Thymus (tissue), 11 donors: Measurements from ENCODE around the gene ZNF292. TPM values are rescaled to one million over a fixed set of nuclear protein-coding genes. Genes with fewer than 3 reads are reported as not detected.
"Not testable (repeated sequence)": the region's sequence is repeated elsewhere in the genome, so short reads cannot be mapped to it uniquely, and the experiment has no call there.

Experiments used
- DNase-seq, 9 donors: peaks; one replicate each; pipeline ENCODE4 v3.0.0-alpha.2; 2013; ENCODE audit warnings: low spot score in 9 of 9, low read depth in 6 of 9, missing footprints in 1 of 9
- H3K27ac ChIP-seq, 2 donors: one replicate each; pipeline ENCODE4 v1.5.1; 2013; ENCODE audit warnings: control low read depth in 1 of 2, low read depth in 1 of 2, low read length in 1 of 2, mild to moderate bottlenecking in 1 of 2, moderate library complexity in 1 of 2
- H3K27me3 ChIP-seq, 2 donors: one replicate each; pipeline ENCODE4 v1.5.1; 2013; ENCODE audit warnings: low read length in 1 of 2; ENCODE audit not compliant: control insufficient read depth in 2 of 2, insufficient read depth in 1 of 2
- H3K36me3 ChIP-seq, 2 donors: one replicate each; pipeline ENCODE4 v1.5.1; 2013; ENCODE audit warnings: low read length in 1 of 2, mild to moderate bottlenecking in 1 of 2, moderate library complexity in 1 of 2; ENCODE audit not compliant: control insufficient read depth in 2 of 2, insufficient read depth in 2 of 2
- H3K4me1 ChIP-seq, 2 donors: one replicate each; pipeline ENCODE4 v1.5.1; 2013; ENCODE audit warnings: low read length in 2 of 2; ENCODE audit not compliant: control insufficient read depth in 2 of 2, insufficient read depth in 2 of 2
- H3K4me3 ChIP-seq, 2 donors: one replicate each; pipeline ENCODE4 v1.5.1; 2013; ENCODE audit warnings: low read length in 2 of 2, control low read depth in 1 of 2, mild to moderate bottlenecking in 1 of 2
- H3K9me3 ChIP-seq, 2 donors: one replicate each; pipeline ENCODE4 v1.5.1; 2013; ENCODE audit warnings: low read length in 1 of 2, mild to moderate bottlenecking in 1 of 2; ENCODE audit not compliant: control insufficient read depth in 2 of 2, insufficient read depth in 1 of 2
- WGBS: extraction: QIAGEN DNeasy Blood & Tissue Kit; methylation state at CpG from one replicate; pipeline ENCODE4 v1.1.7; 2013; 5-methylcytosine and 5-hydroxymethylcytosine counted together
- polyA plus RNA-seq: library from polyadenylated mRNA; stranded (reverse); fragments of 200-250 nt; gene quantifications from one replicate; pipeline ENCODE4 v1.2.3, GENCODE V29; 2013
- total RNA-seq: library from RNA; stranded (reverse); fragments of 120-200 nt; gene quantifications from one replicate; pipeline ENCODE4 v1.2.4, GENCODE V29; 2013
- donor health status: healthy.

The ZNF292 gene
- total and polyA plus RNA-seq, 2 donors: 10.9 to 33.1 TPM

DNA sequence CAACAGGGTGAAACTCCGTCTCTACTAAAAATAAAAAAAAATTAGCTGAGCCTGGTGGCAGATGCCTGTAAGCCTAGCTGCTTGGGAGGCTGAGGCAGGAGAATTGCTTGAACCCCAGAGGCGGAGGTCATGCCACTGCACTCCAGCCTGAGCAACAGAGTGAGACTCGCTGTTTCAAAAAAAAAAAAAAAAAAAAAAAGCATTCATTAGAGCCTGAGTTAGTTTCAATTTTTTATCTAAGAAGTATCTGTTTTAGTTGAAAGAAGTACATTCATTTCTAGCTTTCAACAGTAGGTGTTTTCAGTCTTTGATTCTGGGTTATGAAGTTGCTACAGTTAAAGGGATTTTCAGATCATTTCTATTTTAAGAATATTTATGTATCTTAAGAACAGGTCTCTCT, 42.2 kb downstream of the ZNF292 start:
- H3K27me3 ChIP-seq: no peaks in the 10 kb centered on the region
- H3K9me3 ChIP-seq: no peaks in the 10 kb centered on the region
- H3K27ac ChIP-seq: no peak overlapping the region
- WGBS: 94% methylated on average over 3 of the region's 3 CpGs
- no peaks in the 10 kb centered on the region for H3K36me3 ChIP-seq
- no peaks in the 10 kb centered on the region for H3K4me1 ChIP-seq
- H3K4me3 ChIP-seq: no peak overlapping the region
- DNase-seq: no peak

DNA sequence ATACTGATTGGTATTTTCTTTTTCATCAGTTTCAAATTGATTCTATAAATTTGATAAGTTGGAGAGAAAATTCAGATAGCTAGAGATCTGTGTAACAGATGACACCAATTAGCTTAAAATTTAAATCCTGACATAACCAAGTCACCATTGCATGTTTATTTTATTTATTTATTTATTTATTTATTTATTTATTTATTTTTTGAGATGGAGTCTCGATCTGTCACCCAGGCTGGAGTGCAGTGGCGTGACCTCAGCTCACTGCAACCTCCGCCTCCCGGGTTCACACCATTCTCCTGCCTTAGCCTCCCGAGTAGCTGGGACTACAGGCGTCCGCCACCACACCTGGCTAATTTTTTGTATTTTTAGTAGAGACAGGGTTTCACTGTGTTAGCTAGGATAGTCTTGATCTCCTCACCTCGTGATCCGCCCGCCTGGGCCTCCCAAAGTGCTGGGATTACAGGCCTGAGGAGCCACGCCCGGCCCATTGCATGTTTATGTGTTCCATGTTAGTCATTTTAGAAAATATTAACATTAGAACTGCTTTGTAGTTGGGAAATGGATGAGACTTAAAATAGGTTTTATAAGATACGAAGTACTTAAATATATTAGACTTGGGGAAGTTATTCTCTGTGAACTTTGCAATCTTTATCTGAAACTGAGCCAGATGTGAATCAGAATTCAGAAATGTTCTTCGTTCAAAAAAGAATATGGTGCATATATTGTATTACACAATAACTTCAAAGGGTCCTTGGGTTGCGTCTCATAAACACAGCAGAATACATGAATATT, 42.9 kb downstream of the ZNF292 start:
- H3K27ac ChIP-seq, DNase-seq, H3K27me3 ChIP-seq, H3K9me3 ChIP-seq, H3K36me3 ChIP-seq, H3K4me3 ChIP-seq, H3K4me1 ChIP-seq: not testable (repeated sequence)
- 97% methylated on average over 15 of the region's 15 CpGs for WGBS

DNA sequence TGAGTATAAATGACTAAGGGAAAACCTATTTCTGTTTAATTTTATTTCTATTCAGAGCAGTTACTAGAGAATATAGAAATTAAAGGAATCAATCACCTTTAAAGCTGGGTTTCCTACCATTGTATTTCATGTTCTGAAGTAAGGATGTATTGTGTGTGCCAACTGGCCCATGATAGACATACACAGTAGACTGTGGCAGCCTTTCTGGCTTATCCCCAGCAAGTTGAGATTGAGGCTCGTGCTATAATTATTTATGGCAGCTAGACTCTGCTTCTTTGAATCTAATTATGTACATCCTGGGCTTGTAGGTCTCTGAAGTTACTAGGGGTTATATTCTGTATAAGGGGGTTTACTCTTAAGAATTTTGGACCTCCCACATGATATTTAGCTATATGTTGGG, 44.4 kb downstream of the ZNF292 start:
- WGBS: 95% methylated on average over 1 of the region's 1 CpG

GRCh38 chr6:87200469-87201175, 45.3 kb downstream of the ZNF292 start:
- Histone ChIP-seq H3K9me3 (no peaks in the 10 kb centered on the region), H3K27ac (no peak overlapping the region), H3K4me3 (no peak overlapping the region), H3K36me3 (no peaks in the 10 kb centered on the region), H3K4me1 (no peaks in the 10 kb centered on the region), H3K27me3 (no peaks in the 10 kb centered on the region)
- no peak for DNase-seq
- WGBS: 97% methylated on average over 4 of the region's 4 CpGs

More for the DNA sequence above, 44.4 kb downstream of the ZNF292 start:
- Histone ChIP-seq H3K27ac (no peak overlapping the region), H3K36me3 (no peaks in the 10 kb centered on the region), H3K9me3 (no peaks in the 10 kb centered on the region), H3K4me1 (no peaks in the 10 kb centered on the region), H3K27me3 (no peaks in the 10 kb centered on the region), H3K4me3 (no peak overlapping the region)
- DNase-seq: no peak

GRCh38 chr6:87203448-87204023, 48.2 kb downstream of the ZNF292 start:
- no peaks in the 10 kb centered on the region for H3K27me3 ChIP-seq
- H3K36me3 ChIP-seq: peaks cover 0 to 3% of the 10 kb centered on the region in 2 donors
- no peak overlapping the region for H3K27ac ChIP-seq
- DNase-seq: no peak
- 99% methylated on average over 4 of the region's 4 CpGs for WGBS
- no peaks in the 10 kb centered on the region for H3K9me3 ChIP-seq
- H3K4me1 ChIP-seq: no peaks in the 10 kb centered on the region
- H3K4me3 ChIP-seq: no peak overlapping the region

- peaks cover 4 to 7% of the 10 kb centered on the region in 2 donors for H3K36me3 ChIP-seq
- H3K27me3 ChIP-seq: no peaks in the 10 kb centered on the region
- no peaks in the 10 kb centered on the region for H3K9me3 ChIP-seq
- no peak overlapping the region for H3K27ac ChIP-seq
- peaks cover 0 to 3% of the 10 kb centered on the region in 2 donors for H3K4me1 ChIP-seq
- no peak for DNase-seq
- no peak overlapping the region for H3K4me3 ChIP-seq
- 93% methylated on average over 3 of the region's 3 CpGs for WGBS
These were observed 54.4 kb downstream of the ZNF292 start for GRCh38 chr6:87209812-87210211.

DNA sequence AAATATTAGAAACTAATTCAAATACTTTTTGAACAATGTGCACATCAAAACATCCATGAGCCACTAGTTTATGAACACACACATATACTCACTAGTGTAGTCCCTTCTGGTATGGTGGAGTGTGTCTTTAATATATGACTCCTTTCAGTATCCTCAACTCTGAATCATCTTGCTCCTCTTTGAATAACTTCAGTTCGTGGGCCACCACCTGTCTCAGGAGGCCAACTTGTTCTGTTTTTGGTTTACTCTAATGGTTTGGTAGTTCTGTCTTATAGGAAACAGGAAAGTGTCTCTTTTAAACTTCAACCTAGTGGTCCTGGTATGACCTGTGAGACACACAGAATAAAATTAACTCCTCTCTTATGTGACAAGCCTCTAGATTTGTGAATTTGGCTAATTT, 55.6 kb downstream of the ZNF292 start:
- H3K36me3 ChIP-seq: peaks cover 4 to 8% of the 10 kb centered on the region in 2 donors
- H3K4me1 ChIP-seq: peaks cover 0 to 3% of the 10 kb centered on the region in 2 donors
- H3K27me3 ChIP-seq: no peaks in the 10 kb centered on the region
- peak in 1 of 9 donors; percentile 6 for DNase-seq
- 34% methylated on average over 1 of the region's 1 CpG for WGBS
- H3K27ac ChIP-seq: no peak overlapping the region
- H3K9me3 ChIP-seq: no peaks in the 10 kb centered on the region
- H3K4me3 ChIP-seq: no peak overlapping the region

DNA sequence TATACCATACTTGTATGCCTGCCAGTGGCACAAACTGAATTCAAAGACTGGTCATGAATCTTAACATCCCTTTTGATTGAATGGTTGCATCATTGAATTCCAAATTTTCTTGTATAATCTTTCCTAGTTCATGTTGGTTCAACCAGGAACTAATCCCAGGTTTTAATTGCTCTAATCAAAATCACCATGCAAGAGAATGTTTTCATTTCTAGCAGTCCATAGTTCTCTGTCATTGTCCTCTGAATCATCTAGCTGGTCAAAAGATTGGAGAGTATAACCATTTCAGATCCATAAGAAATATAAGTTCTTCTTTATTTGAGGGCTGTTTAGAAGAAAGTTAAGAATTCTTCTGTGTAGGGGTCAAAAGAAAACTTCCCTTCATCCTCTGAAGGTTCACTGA, 57.2 kb downstream of the ZNF292 start:
- Histone ChIP-seq H3K27ac (no peak overlapping the region), H3K27me3 (no peaks in the 10 kb centered on the region), H3K4me1 (peaks cover 0 to 3% of the 10 kb centered on the region in 2 donors), H3K4me3 (no peak overlapping the region), H3K36me3 (peaks cover 4 to 11% of the 10 kb centered on the region in 2 donors), H3K9me3 (no peaks in the 10 kb centered on the region)
- DNase-seq: no peak

GRCh38 chr6:87213364-87213763, 58.0 kb downstream of the ZNF292 start:
- DNase-seq: no peak
- Histone ChIP-seq H3K4me3 (no peak overlapping the region), H3K27ac (no peak overlapping the region), H3K9me3 (no peaks in the 10 kb centered on the region), H3K36me3 (peaks cover 4 to 11% of the 10 kb centered on the region in 2 donors), H3K4me1 (peaks cover 0 to 3% of the 10 kb centered on the region in 2 donors), H3K27me3 (no peaks in the 10 kb centered on the region)
- 95% methylated on average over 5 of the region's 5 CpGs for WGBS
